Amniotic stem cell (primary cell): ENCODE results near the gene MYO6.
"Not testable (repeated sequence)": the region's sequence is repeated elsewhere in the genome, so short reads cannot be mapped to it uniquely, and the experiment has no call there.

Experiments used
- DNase-seq: peaks from one replicate; lab custom pipeline; 2025; lab: John Stamatoyannopoulos, UW

Gene MYO6

DNA sequence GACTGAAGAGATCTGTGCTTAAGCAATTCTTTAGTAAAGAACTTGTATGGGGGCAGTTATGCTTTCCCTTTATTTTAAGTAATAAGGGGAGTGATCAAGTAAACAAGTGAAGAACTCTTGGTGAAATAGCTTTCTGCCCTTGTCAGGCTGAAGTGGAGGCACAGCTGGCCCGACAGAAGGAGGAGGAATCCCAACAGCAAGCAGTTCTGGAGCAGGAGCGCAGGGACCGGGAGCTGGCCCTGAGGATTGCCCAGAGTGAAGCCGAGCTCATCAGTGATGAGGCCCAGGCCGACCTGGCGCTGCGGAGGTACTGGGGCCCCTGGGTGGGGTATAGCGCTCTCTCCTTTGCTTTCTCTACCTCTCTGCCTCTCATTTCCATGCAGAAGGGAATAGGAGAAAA lies 143.3 kb downstream of the MYO6 start:
- no peak for DNase-seq

DNA sequence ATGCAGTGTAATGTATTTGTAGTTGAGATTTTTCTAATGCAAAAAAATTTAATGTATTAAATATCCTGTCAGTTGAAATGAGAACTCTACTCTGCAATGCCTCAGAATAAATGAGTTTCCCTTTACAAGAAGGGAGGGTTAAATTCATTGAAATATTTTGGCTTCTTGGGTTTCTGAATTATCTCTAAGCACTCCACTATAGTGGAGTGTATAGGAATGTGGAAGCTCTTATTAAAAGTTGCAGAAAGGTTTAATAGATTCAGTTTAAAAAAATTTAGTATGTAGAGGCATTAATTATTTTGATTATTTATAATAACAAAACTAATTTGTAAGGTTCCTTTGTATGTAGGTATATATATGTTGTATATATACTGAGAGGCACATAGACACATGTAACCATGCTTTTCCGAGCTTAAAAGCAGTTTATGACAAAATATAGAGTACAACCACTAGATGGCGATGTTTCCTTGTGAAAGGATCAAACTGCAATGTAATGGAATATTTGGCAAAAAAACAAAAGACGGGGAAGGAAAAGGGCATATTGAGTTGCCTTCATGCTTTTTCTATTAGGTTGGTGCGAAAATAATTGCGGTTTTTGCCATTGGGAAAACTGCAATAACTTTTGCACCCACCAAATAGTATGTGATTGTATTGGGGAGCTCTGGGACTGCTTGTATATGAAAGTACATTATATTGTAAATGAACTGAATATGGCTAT lies 144.2 kb downstream of the MYO6 start:
- peak; percentile 70 for DNase-seq

GRCh38 chr6:75893776-75894152 lies 144.7 kb downstream of the MYO6 start:
- no peak for DNase-seq

DNA sequence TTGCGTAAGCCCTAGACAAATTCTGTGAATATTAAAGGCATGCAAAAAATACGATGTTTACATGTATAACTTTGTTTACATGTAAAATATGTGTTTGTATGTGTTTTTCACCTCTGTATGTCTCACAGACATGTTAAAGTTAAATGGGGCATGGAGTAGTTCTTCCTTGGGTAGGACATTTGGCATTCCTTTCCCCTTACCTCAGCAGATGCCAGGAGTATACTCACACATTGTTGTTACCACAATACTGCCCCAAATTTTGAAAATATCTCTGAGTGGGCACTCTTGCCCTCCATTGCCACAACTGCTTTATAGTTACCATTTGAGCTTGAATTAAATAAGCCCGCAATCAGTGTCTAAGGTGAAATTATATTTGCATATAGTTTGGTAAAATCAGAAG lies 147.5 kb downstream of the MYO6 start:
- DNase-seq, result no peak

GRCh38 chr6:75900216-75900615 lies 151.2 kb downstream of the MYO6 start:
- not testable (repeated sequence) for DNase-seq

GRCh38 chr6:75905129-75905528 lies 156.1 kb downstream of the MYO6 start:
- not testable (repeated sequence) for DNase-seq

DNA sequence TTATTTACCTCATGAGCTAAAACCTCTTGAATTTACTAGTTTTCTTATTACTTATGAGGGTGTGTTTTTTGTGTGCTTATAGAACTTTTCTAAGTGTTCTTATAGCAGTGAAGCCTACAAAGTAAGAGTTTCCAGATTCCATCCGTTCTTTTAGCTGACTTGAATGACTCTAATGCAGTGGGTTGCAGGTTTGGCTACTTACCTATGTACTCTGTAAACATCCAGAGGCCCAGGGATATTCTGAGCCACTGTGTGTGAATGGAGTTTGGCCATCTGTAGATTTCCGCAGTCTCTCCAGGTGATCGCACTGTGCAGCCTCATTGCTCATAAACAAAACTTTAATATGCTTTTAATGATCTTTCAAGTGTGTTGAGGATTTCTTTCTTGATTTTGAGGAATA lies 157.8 kb downstream of the MYO6 start:
- DNase-seq, result no peak

DNA sequence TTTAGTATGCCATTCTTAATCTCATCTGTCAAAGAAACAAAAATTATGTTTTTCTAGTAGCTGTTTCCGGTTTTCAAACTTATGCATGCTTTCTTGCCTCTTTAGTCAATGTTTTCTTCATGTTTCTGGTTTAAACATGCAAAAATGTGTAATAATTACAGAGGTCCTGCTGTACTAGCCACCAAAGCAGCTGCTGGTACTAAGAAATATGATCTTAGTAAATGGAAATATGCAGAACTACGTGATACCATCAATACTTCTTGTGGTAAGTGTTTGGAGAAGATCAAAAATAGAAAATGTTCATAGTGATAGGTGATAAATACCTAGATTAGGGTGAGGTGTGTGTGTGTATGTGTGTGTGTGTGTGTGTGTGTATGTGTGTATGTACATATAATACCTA lies 158.4 kb downstream of the MYO6 start:
- no peak for DNase-seq

DNA sequence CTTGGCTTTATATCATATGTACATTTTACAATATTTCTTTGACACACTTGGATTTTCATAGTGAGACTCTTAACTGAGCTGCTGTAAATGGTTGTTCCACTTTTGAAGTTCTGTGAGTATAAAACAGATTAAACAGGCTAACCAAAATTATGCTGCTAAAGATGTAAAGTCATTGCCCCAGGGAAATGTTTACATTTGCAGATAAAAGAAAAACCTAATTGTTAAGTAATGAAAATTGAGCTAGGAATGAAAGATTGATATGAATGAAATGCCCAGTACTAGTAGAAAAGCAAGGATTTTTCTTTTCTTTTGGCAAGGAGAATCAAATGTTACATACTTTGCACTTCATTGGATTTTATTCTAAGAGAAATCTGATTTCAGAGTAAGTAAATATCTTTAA lies 164.0 kb downstream of the MYO6 start:
- no peak for DNase-seq

DNA sequence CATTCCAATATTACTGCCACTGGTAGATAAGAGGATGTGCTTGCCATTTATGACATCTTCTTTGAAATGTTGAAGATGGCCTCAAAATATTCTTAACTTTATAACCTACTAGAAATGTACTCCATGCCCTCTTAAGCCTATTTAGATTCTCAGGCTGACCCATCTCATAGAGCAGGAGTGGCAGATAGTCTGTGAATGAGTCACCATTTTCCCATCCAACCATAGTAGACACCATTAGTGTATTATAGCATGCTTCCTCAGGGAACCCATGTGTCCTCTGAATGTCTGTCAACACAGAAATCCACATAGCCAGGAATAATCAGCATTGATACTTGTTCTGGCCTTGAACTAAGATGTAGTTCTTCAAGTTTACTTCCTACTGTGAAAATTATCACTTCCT lies 173.2 kb downstream of the MYO6 start:
- no peak for DNase-seq

GRCh38 chr6:75926293-75927168 lies 177.5 kb downstream of the MYO6 start:
- no peak for DNase-seq

DNA sequence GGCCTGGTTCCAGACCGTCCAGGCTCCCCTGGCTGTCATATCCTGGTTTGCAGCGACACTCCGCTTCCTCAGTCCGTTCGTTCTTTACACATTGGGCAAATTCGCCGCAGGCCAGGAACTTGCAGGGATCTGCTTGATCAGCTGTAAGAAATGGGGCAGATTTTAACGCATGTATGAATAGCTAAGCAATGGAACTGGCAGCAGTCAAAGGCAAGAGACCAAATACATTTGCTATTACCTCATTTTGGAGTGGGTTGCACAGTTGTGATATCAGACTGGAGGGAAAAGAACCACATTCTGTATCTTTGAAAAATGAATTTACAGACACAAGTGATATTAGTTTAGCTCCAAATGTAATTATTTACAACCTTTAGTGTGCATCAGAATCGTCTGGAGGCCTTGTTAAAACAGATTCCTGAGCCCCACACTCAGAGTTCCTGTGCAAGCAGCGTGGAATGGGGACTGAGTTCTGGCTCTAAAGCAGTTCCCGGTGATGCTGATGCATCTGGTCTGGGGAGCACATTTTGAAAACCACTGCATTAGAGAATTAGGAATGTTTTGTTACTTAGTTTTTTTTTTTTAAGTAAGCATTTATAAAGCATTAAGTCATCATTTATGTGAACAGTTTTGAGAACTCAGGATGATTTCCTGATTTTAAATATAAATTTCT lies 182.1 kb downstream of the MYO6 start:
- DNase-seq, result no peak

DNA sequence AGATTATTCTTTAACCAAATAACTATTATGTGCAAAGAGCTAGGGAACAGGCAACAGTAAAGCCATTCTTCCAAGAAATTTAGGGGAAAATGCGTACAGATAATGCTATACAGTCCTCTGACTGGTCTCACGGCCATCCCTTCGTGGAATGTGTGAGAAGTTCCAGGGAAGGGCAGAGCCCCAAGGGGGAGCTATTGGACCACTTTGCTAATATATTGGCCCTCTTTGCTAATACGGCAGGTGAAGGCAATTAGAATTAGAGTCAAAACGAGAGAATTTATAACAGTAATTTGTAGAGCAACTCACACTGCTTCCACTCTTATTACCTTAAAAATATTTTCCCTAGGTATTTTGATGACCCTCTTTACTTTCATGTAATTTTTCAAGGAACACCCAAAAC lies 183.0 kb downstream of the MYO6 start:
- DNase-seq, result no peak

- no peak for DNase-seq
Measured at GRCh38 chr6:75933387-75933975, 184.4 kb downstream of the MYO6 start.

DNA sequence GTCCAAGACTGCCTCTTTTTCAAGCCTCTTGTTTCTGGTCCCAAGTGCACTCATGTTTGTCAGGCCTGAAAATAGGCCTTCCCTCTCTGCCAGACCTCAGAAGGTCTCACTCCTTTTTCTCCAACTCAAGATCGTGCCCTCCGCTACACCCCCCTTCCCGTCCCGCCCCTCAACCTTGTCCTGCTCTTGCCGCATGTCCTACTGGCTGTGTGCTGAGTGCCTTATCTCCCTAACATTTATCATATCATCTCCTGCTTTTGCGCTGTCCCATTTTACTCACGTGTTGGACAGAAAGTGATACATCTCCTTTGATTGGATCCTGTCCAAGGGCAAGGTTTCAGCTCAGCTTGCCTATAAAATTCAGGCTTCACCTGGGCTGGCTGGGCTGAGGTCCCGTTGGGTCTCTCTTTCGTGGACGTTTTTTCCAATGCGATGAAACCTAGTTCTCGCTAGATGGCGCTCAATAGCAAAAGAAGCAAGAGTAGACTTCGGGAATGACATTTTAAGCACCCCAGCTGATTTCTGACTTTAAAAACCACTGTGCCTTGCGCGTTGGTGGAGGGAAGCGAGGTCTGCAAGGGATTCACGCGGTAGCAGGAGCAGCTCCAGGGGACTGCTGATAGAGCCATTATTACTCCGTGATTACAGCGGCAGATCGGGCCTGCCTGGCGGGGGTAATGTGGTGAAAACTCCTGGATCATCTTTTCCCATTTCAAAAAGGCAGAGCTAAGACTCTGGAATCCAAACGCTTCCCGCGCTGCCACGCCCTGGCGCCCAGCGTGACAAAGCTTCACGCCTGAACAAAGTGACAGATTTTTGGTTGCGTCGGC lies 185.8 kb downstream of the MYO6 start:
- DNase-seq, result peak; percentile 62

GRCh38 chr6:75935473-75935793 lies 186.4 kb downstream of the MYO6 start:
- DNase-seq, result no peak

GRCh38 chr6:75936682-75937081 lies 187.6 kb downstream of the MYO6 start:
- DNase-seq, result no peak

GRCh38 chr6:75937846-75938245 lies 188.8 kb downstream of the MYO6 start:
- no peak for DNase-seq

- no peak for DNase-seq
Measured at GRCh38 chr6:75940564-75940963, 191.5 kb downstream of the MYO6 start.

- DNase-seq, result no peak
Measured at GRCh38 chr6:75941509-75941908, 192.5 kb downstream of the MYO6 start.

- no peak for DNase-seq
Measured at GRCh38 chr6:75943381-75943780, 194.3 kb downstream of the MYO6 start.
